ENCODE measurements around the gene ZKSCAN8.

Gene ZKSCAN8

GRCh38 chr6:28171271-28171670, 29.6 kb downstream of the ZKSCAN8 start:
- no peak overlapping the region for H3K4me3 ChIP-seq (ENCODE audit: low read depth, low read length)
- no peak for DNase-seq (ENCODE audit: low read depth)
- no peak for TF ChIP-seq CTCF (IDR thresholded peaks at IDR 0.05; ENCODE audit: control insufficient read depth, extremely low read depth, insufficient read depth)

DNA sequence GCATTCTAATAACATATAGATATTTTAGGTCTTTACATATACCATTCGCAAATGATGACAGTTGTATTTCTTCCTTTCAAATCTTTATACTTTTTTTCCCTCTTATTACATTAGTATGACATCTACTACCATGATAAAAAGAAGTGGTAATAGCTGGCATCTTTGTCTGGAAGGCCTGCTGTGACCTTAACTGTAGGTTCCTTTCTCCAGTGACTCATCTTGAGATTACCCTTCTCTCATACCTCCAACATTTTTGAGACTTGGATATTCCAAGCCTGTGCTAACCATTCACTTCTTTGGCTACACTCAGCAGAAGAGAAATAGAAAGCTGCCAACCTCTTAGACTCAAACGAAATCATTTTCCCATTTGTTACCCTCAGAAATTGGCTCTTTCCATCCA, 30.3 kb downstream of the ZKSCAN8 start:
- no peak overlapping the region for H3K4me3 ChIP-seq (ENCODE audit: low read depth, low read length)
- TF ChIP-seq CTCF (IDR thresholded peaks at IDR 0.05; ENCODE audit: control insufficient read depth, extremely low read depth, insufficient read depth): no peak
- no peak for DNase-seq (ENCODE audit: low read depth)

GRCh38 chr6:28176373-28176772, 34.7 kb downstream of the ZKSCAN8 start:
- no peak overlapping the region for H3K4me3 ChIP-seq (ENCODE audit: low read depth, low read length)
- no peak for DNase-seq (ENCODE audit: low read depth)
- TF ChIP-seq CTCF (IDR thresholded peaks at IDR 0.05; ENCODE audit: control insufficient read depth, extremely low read depth, insufficient read depth): no peak

GRCh38 chr6:28182255-28182654, 40.6 kb downstream of the ZKSCAN8 start:
- H3K4me3 ChIP-seq (ENCODE audit: low read depth, low read length): no peak overlapping the region
- no peak for TF ChIP-seq CTCF (IDR thresholded peaks at IDR 0.05; ENCODE audit: control insufficient read depth, extremely low read depth, insufficient read depth)
- DNase-seq (ENCODE audit: low read depth): no peak

DNA sequence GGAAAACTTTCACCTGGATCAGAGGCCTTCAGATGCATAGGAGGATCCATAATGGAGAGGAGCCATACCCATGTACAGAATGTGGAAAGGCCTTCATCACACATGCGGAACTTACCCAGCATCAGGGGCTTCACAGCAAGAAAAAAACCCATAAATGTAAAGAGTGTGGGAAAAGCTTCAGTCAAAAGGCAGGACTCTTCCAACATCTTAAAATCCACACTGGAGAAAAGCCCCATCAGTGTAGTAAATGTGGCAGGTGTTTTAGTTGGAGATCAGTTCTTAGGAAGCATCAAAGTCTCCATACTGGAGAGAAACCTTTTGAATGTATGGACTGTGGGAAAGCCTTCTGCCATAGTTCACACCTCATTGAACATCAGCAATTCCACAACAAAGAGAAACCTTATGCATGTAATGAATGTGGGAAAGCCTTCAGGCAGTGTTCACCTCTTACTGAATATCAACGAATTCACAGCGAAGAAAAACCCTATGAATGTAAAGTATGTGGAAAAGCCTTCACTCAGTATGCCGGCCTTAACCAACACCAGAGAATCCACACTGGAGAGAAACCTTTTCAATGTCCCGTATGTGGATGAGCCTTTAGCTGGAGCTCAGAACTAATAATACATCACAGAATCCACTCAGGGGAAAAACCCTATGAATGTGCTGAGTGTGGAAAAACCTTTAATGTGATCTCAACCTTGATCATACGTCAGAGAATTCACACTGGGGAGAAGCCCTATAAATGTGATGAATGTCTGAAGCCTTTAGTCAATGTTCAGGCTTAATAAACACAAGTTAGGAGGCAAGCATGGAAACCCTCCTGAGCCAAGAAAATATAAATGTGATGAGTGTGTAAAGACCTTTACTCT, 46.7 kb downstream of the ZKSCAN8 start:
- H3K4me3 ChIP-seq (ENCODE audit: low read depth, low read length): no peak overlapping the region
- no peak for DNase-seq (ENCODE audit: low read depth)
- no peak for TF ChIP-seq CTCF (IDR thresholded peaks at IDR 0.05; ENCODE audit: control insufficient read depth, extremely low read depth, insufficient read depth)

- H3K4me3 ChIP-seq (ENCODE audit: low read depth, low read length): no peak overlapping the region
- DNase-seq (ENCODE audit: low read depth): no peak
- no peak for TF ChIP-seq CTCF (IDR thresholded peaks at IDR 0.05; ENCODE audit: control insufficient read depth, extremely low read depth, insufficient read depth)
Measured at GRCh38 chr6:28200020-28200419, 58.3 kb downstream of the ZKSCAN8 start.

DNA sequence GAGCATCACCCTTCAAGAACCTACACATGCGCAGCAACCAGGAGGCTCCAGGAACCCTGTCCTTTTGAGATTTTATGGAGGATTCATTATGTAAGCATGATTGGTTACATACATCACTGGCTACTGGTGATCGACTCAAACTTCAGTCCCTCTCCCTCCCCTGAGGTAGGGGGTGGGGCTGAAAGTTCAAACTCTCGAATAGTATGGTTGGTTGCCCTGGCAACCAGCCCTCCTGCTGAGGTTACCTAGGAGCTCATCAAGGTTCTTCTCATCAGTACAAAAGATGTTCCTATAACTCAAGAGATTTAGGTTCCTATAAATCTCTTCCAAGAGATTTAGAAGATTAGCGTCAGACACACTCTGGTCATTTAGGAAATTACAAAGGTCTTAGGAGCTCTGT, 61.5 kb downstream of the ZKSCAN8 start:
- no peak for TF ChIP-seq CTCF (IDR thresholded peaks at IDR 0.05; ENCODE audit: control insufficient read depth, extremely low read depth, insufficient read depth)
- no peak for DNase-seq (ENCODE audit: low read depth)
- no peak overlapping the region for H3K4me3 ChIP-seq (ENCODE audit: low read depth, low read length)
